CD14-positive monocyte (primary cell): ENCODE data around the gene WWC1. TPM values are rescaled to one million over a fixed set of nuclear protein-coding genes. Genes with fewer than 3 reads are reported as not detected.

Experiments
- DNase-seq, 3 donors: peaks; one replicate each; pipeline ENCODE4 v3.0.0-alpha.2; 2011 to 2022
- H2AFZ ChIP-seq: 2 replicates; pipeline ENCODE4 v1.6.0; 2012; ENCODE audit warnings: mild to moderate bottlenecking, low read depth, low read length, inconsistent platforms; ENCODE audit not compliant: insufficient read depth, poor library complexity, severe bottlenecking
- H3K27ac ChIP-seq, 2 donors: 1 replicate in 1 of 2; 2 replicates in 1 of 2; pipeline ENCODE4 v1.5.1; 2012 to 2013; ENCODE audit warnings: low read length in 2 of 2, control low read depth in 1 of 2, inconsistent platforms in 1 of 2, low read depth in 1 of 2, mild to moderate bottlenecking in 1 of 2
- H3K27me3 ChIP-seq, 2 donors: one replicate each; pipeline versions ENCODE4 v1.6.0 to v1.6.1; 2011 to 2013; ENCODE audit warnings: low read length in 2 of 2; ENCODE audit not compliant: control insufficient read depth in 2 of 2, insufficient read depth in 2 of 2
- H3K36me3 ChIP-seq, 2 donors: replicated peaks in 1 of 2; 1 replicate in 1 of 2; 2 replicates in 1 of 2; pipeline versions ENCODE4 v1.5.1 to v1.6.1; 2012 to 2013; ENCODE audit warnings: low read length in 2 of 2, control low read depth in 1 of 2, inconsistent platforms in 1 of 2, mild to moderate bottlenecking in 1 of 2; ENCODE audit not compliant: insufficient read depth in 2 of 2, control insufficient read depth in 1 of 2
- H3K4me1 ChIP-seq, 2 donors: 1 replicate in 1 of 2; 2 replicates in 1 of 2; pipeline versions ENCODE4 v1.5.1 to v1.6.1; 2012 to 2013; ENCODE audit warnings: low read length in 2 of 2, control low read depth in 1 of 2, inconsistent platforms in 1 of 2, mild to moderate bottlenecking in 1 of 2, moderate library complexity in 1 of 2; ENCODE audit not compliant: insufficient read depth in 2 of 2, control insufficient read depth in 1 of 2
- H3K4me2 ChIP-seq: replicated peaks from 2 replicates; pipeline ENCODE3; 2012; ENCODE audit warnings: low read length, moderate library complexity, mild to moderate bottlenecking; ENCODE audit not compliant: poor library complexity, severe bottlenecking; ENCODE audit errors: extremely low read depth
- H3K4me3 ChIP-seq, 3 experiments: fragments of 200-600 bp in 1 of 3; sonication (generic) in 1 of 3; replicated peaks in 1 of 3; 1 replicate in 2 of 3; 2 replicates in 1 of 3; pipeline ENCODE4 v1.5.1; 2011 to 2013; ENCODE audit warnings: low read length in 3 of 3, mild to moderate bottlenecking in 3 of 3, control low read depth in 2 of 3, low read depth in 2 of 3, inconsistent platforms in 1 of 3, moderate library complexity in 1 of 3
- H3K79me2 ChIP-seq: 2 replicates; pipeline ENCODE4 v1.6.0; 2012; ENCODE audit warnings: mild to moderate bottlenecking, control low read depth, inconsistent platforms, low read length, moderate library complexity; ENCODE audit not compliant: insufficient read depth
- H3K9ac ChIP-seq: 2 replicates; pipeline ENCODE4 v1.6.0; 2017; ENCODE audit warnings: low read length, mild to moderate bottlenecking; ENCODE audit not compliant: insufficient read depth, poor library complexity, severe bottlenecking
- H3K9me3 ChIP-seq, 2 donors: replicated peaks in 1 of 2; 1 replicate in 1 of 2; 2 replicates in 1 of 2; pipeline versions ENCODE4 v1.5.1 to v1.6.1; 2012 to 2013; ENCODE audit warnings: low read length in 2 of 2, control low read depth in 1 of 2; ENCODE audit not compliant: control insufficient read depth in 1 of 2, insufficient read depth in 1 of 2
- H4K20me1 ChIP-seq: 2 replicates; pipeline ENCODE4 v1.6.0; 2012; ENCODE audit warnings: mild to moderate bottlenecking, low read length, control low read depth, moderate library complexity; ENCODE audit not compliant: insufficient read depth
- H3K27ac Mint-ChIP-seq, 7 donors: one replicate each; pipeline ENCODE4 v1.8.0; 2020; ENCODE audit warnings: mild to moderate bottlenecking in 7 of 7, mixed read lengths in 7 of 7, moderate library complexity in 6 of 7, inconsistent platforms in 2 of 7
- H3K27me3 Mint-ChIP-seq, 3 donors: one replicate each; pipeline ENCODE4 v1.8.0; 2021 to 2022; ENCODE audit warnings: low read depth in 3 of 3, mild to moderate bottlenecking in 3 of 3, mixed read lengths in 3 of 3, moderate library complexity in 3 of 3, inconsistent platforms in 1 of 3
- H3K36me3 Mint-ChIP-seq, 2 donors: one replicate each; pipeline ENCODE4 v1.8.0; 2020; ENCODE audit warnings: mixed read lengths in 2 of 2, inconsistent platforms in 1 of 2, mild to moderate bottlenecking in 1 of 2
- H3K4me1 Mint-ChIP-seq: one replicate; pipeline ENCODE4 v1.8.0; 2020; ENCODE audit warnings: mild to moderate bottlenecking, mixed read lengths
- H3K4me3 Mint-ChIP-seq, 2 donors: one replicate each; pipeline ENCODE4 v1.8.0; 2020; ENCODE audit warnings: mild to moderate bottlenecking in 2 of 2, mixed read lengths in 2 of 2, moderate library complexity in 1 of 2
- H3K9me3 Mint-ChIP-seq, 7 donors: one replicate each; pipeline ENCODE4 v1.8.0; 2020 to 2022; ENCODE audit warnings: mixed read lengths in 7 of 7, mild to moderate bottlenecking in 6 of 7, moderate library complexity in 6 of 7, inconsistent platforms in 2 of 7
- CTCF ChIP-seq: fragments of 200-600 bp; IDR thresholded peaks from one replicate; pipeline ENCODE4 v1.8.0; 2022; ENCODE audit warnings: antibody characterized with exemption, mild to moderate bottlenecking
- WGBS: methylation state at CpG from one replicate; pipeline ENCODE4 v1.1.5; 2013; ENCODE audit warnings: missing lambda C conversion rate; ENCODE audit not compliant: insufficient coverage; 5-methylcytosine and 5-hydroxymethylcytosine counted together
- intact Hi-C, 2 donors: fragments of 100-400 bp; cut with micrococcal nuclease; formaldehyde crosslinking; loops; one replicate each; pipeline versions ENCODE4 v1.15.0 to v1.15.1; 2023
- polyA plus RNA-seq, 3 donors: library from polyadenylated mRNA; depleted of rRNA in 1 of 3; unstranded in 2 of 3; stranded (reverse) in 1 of 3; fragments of 300-500 nt in 2 of 3; fragments of >200 nt in 1 of 3; fragmentation: Illumina TruSeq in 2 of 3; gene quantifications; 1 replicate in 2 of 3; 2 replicates in 1 of 3; pipeline ENCODE4 v1.2.3, GENCODE V29; 2012 to 2021

Gene WWC1
- polyA plus RNA-seq, 3 donors, result not detected

DNA sequence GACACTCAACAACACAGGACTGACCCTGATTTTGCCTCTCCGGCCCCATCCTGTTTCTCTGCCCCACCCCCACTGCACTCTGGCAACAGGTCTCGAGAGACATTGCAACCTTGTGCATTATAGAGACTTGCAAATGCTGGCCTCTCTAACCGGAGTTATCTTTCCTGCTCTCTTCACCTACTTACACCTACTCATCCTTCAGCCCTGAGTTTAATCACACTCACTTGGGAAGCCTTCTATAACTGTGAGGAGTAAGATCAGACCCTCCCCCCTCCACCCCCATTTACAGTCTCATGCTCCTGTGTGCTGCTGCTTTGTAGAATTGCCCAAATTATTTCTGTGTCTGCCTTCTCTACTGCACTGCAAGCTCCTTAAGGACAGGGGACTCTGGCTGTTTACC is 42.8 kb downstream of the WWC1 start:
- no peak overlapping the region for H2AFZ ChIP-seq
- Mint-ChIP-seq H3K4me3 (no peak overlapping the region), H3K27me3 (peaks cover 5 to 13% (median 6%) of the 10 kb centered on the region in 3 donors), H3K27ac (no peak overlapping the region), H3K4me1 (no peaks in the 10 kb centered on the region), H3K9me3 (no peaks in the 10 kb centered on the region), H3K36me3 (no peaks in the 10 kb centered on the region)
- H3K27ac ChIP-seq, result no peak overlapping the region
- TF ChIP-seq CTCF, result no peak
- no peaks in the 10 kb centered on the region for H3K79me2 ChIP-seq
- 96% methylated on average over 3 of the region's 3 CpGs for WGBS
- no peaks in the 10 kb centered on the region for H3K36me3 ChIP-seq
- H4K20me1 ChIP-seq, result no peaks in the 10 kb centered on the region
- no peak overlapping the region for H3K9ac ChIP-seq
- no peaks in the 10 kb centered on the region for H3K4me1 ChIP-seq
- no peak for DNase-seq
- intact Hi-C loops, result no loop called here
- H3K4me3 ChIP-seq, result no peak overlapping the region
- H3K4me2 ChIP-seq, result no peak overlapping the region
- no peaks in the 10 kb centered on the region for H3K27me3 ChIP-seq
- no peaks in the 10 kb centered on the region for H3K9me3 ChIP-seq

- Mint-ChIP-seq H3K27ac (no peak overlapping the region), H3K4me3 (no peak overlapping the region), H3K36me3 (no peaks in the 10 kb centered on the region), H3K4me1 (no peaks in the 10 kb centered on the region), H3K27me3 (peaks cover 5 to 13% (median 6%) of the 10 kb centered on the region in 3 donors), H3K9me3 (peaks cover 0 to under 1% (median 0%) of the 10 kb centered on the region in 7 donors)
- H3K9ac ChIP-seq, result no peak overlapping the region
- DNase-seq, result no peak
- no peak overlapping the region for H3K4me2 ChIP-seq
- H3K27ac ChIP-seq, result no peak overlapping the region
- no peaks in the 10 kb centered on the region for H3K9me3 ChIP-seq
- H3K79me2 ChIP-seq, result no peaks in the 10 kb centered on the region
- H3K27me3 ChIP-seq, result no peaks in the 10 kb centered on the region
- intact Hi-C loops, result no loop called here
- H3K36me3 ChIP-seq, result no peaks in the 10 kb centered on the region
- no peak for TF ChIP-seq CTCF
- WGBS, result 100% methylated on average over 1 of the region's 4 CpGs
- H2AFZ ChIP-seq, result no peak overlapping the region
- no peaks in the 10 kb centered on the region for H3K4me1 ChIP-seq
- no peak overlapping the region for H3K4me3 ChIP-seq
- no peaks in the 10 kb centered on the region for H4K20me1 ChIP-seq
These were observed 43.2 kb downstream of the WWC1 start for GRCh38 chr5:168334695-168335094.
